Progenitor cell of endocrine pancreas (in vitro differentiated cells): ENCODE measurements around the gene VPS16. TPM values are rescaled to one million over a fixed set of nuclear protein-coding genes. Genes with fewer than 3 reads are reported as not detected.

Experiments used
- DNase-seq: peaks from one replicate; pipeline ENCODE4 v3.0.0; 2021; ENCODE audit warnings: low spot score; ENCODE audit not compliant: unreplicated experiment
- H3K27ac Mint-ChIP-seq: 2 replicates; pipeline ENCODE4 v1.8.0; 2021; ENCODE audit warnings: mild to moderate bottlenecking, moderate library complexity, mixed read lengths
- H3K27me3 Mint-ChIP-seq: 2 replicates; pipeline ENCODE4 v1.8.0; 2021; ENCODE audit warnings: mixed read lengths
- H3K36me3 Mint-ChIP-seq: 2 replicates; pipeline ENCODE4 v1.8.0; 2022; ENCODE audit warnings: mixed read lengths; ENCODE audit not compliant: insufficient read depth
- H3K4me1 Mint-ChIP-seq: 2 replicates; pipeline ENCODE4 v1.8.0; 2021; ENCODE audit warnings: low read depth, mixed read lengths
- H3K4me3 Mint-ChIP-seq: 2 replicates; pipeline ENCODE4 v1.8.0; 2021; ENCODE audit warnings: low read depth, mild to moderate bottlenecking, moderate library complexity, mixed read lengths
- H3K9me3 Mint-ChIP-seq: 2 replicates; pipeline ENCODE4 v1.8.0; 2021; ENCODE audit warnings: low read depth, mixed read lengths
- total RNA-seq: library from RNA; stranded (reverse); gene quantifications from 2 replicates; pipeline ENCODE4 v1.2.1, GENCODE V29; 2021
- TF ChIP-seq, protein P1 (sequence below): fragments of 200-600 bp; sonication (generic); IDR thresholded peaks from one replicate; pipeline ENCODE4 v1.5.0; 2021; ENCODE audit warnings: antibody characterized with exemption, mild to moderate bottlenecking; ENCODE audit not compliant: unreplicated experiment

The VPS16 gene
- total RNA-seq, 1 donor from 2014 or later = 48.5 TPM

GRCh38 chr20:2809690-2810089 is 30.9 kb upstream of the VPS16 start:
- Mint-ChIP-seq H3K27ac (no peak overlapping the region), H3K4me1 (peaks cover 1% of the 10 kb centered on the region), H3K9me3 (peaks cover 9% of the 10 kb centered on the region), H3K36me3 (no peaks in the 10 kb centered on the region), H3K4me3 (no peak overlapping the region), H3K27me3 (peaks cover 46% of the 10 kb centered on the region)
- TF ChIP-seq, protein P1, sequence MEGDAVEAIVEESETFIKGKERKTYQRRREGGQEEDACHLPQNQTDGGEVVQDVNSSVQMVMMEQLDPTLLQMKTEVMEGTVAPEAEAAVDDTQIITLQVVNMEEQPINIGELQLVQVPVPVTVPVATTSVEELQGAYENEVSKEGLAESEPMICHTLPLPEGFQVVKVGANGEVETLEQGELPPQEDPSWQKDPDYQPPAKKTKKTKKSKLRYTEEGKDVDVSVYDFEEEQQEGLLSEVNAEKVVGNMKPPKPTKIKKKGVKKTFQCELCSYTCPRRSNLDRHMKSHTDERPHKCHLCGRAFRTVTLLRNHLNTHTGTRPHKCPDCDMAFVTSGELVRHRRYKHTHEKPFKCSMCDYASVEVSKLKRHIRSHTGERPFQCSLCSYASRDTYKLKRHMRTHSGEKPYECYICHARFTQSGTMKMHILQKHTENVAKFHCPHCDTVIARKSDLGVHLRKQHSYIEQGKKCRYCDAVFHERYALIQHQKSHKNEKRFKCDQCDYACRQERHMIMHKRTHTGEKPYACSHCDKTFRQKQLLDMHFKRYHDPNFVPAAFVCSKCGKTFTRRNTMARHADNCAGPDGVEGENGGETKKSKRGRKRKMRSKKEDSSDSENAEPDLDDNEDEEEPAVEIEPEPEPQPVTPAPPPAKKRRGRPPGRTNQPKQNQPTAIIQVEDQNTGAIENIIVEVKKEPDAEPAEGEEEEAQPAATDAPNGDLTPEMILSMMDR = no peak
- DNase-seq = no peak

DNA sequence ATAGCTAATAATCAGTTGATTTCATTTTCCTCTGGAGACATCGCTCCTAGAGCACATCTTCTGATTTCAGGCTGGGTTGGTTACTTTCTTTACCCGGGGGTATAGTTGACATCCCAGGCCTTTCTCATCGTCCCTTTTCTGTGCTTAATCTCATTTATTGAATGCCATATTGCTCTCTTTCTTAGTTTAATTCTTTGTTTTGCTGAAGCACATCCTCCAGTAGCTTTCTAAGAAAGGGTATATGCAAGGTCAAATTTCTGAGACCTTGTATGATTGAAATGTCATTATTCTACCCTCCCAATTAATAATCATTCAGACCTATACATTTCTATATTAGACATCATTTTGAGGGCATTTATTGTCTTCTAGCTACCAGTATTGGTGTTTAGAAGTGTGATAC is 28.4 kb upstream of the VPS16 start:
- Mint-ChIP-seq H3K4me3 (no peak overlapping the region), H3K4me1 (no peaks in the 10 kb centered on the region), H3K9me3 (peaks cover 9% of the 10 kb centered on the region), H3K27me3 (peaks cover 31% of the 10 kb centered on the region), H3K36me3 (no peaks in the 10 kb centered on the region), H3K27ac (no peak overlapping the region)
- TF ChIP-seq, protein P1 = no peak
- DNase-seq = no peak

- TF ChIP-seq, protein P1 = no peak
- Mint-ChIP-seq H3K36me3 (no peaks in the 10 kb centered on the region), H3K9me3 (peaks cover 9% of the 10 kb centered on the region), H3K4me3 (no peak overlapping the region), H3K27me3 (peaks cover 37% of the 10 kb centered on the region), H3K4me1 (no peaks in the 10 kb centered on the region), H3K27ac (no peak overlapping the region)
- no peak for DNase-seq
These were observed 26.5 kb upstream of the VPS16 start for GRCh38 chr20:2814076-2814475.

GRCh38 chr20:2814587-2815051 is 25.9 kb upstream of the VPS16 start, which contains the start of gene C20orf141:
Gene C20orf141 (plus strand): TSS chr20:2814987. CDS start chr20:2815185, 198 bp downstream.
- TF ChIP-seq, protein P1 = no peak
- H3K4me3 Mint-ChIP-seq = no peak within 1 kb of the TSS
- H3K9me3 Mint-ChIP-seq = peaks cover 9% of the 10 kb centered on the region
- H3K27ac Mint-ChIP-seq = no peak within 1 kb of the TSS
- H3K4me1 Mint-ChIP-seq = no peaks in the 10 kb centered on the region
- H3K27me3 Mint-ChIP-seq = peaks cover 36% of the 10 kb centered on the region
- H3K36me3 Mint-ChIP-seq = no peaks in the 10 kb centered on the region
- no peak for DNase-seq

GRCh38 chr20:2815242-2815900 is 25.2 kb upstream of the VPS16 start:
- Mint-ChIP-seq H3K4me3 (no peak overlapping the region), H3K36me3 (no peaks in the 10 kb centered on the region), H3K27ac (no peak overlapping the region), H3K4me1 (peaks cover 6% of the 10 kb centered on the region), H3K27me3 (peaks cover 43% of the 10 kb centered on the region), H3K9me3 (peaks cover 9% of the 10 kb centered on the region)
- TF ChIP-seq, protein P1 = no peak
- no peak for DNase-seq
